Hematopoietic multipotent progenitor cell (in vitro differentiated cells): ENCODE measurements around the gene BRD3. TPM values are rescaled to one million over a fixed set of nuclear protein-coding genes. Genes with fewer than 3 reads are reported as not detected.
"Not testable (repeated sequence)": the region's sequence is repeated elsewhere in the genome, so short reads cannot be mapped to it uniquely, and the experiment has no call there.

Source experiments
- DNase-seq, 3 donors: peaks; one replicate each; pipeline ENCODE4 v3.0.0-alpha.2; 2011 to 2015; ENCODE audit warnings: low read depth in 2 of 3, low spot score in 2 of 3
- total RNA-seq: library from RNA; depleted of rRNA; stranded (reverse); fragments of >200 nt; gene quantifications from one replicate; pipeline ENCODE4 v1.2.3, GENCODE V29; 2012

Gene BRD3
- total RNA-seq, 1 donor: 24.0 TPM

GRCh38 chr9:133995012-133995896 is 72.6 kb downstream of the BRD3 start:
- DNase-seq: no peak

DNA sequence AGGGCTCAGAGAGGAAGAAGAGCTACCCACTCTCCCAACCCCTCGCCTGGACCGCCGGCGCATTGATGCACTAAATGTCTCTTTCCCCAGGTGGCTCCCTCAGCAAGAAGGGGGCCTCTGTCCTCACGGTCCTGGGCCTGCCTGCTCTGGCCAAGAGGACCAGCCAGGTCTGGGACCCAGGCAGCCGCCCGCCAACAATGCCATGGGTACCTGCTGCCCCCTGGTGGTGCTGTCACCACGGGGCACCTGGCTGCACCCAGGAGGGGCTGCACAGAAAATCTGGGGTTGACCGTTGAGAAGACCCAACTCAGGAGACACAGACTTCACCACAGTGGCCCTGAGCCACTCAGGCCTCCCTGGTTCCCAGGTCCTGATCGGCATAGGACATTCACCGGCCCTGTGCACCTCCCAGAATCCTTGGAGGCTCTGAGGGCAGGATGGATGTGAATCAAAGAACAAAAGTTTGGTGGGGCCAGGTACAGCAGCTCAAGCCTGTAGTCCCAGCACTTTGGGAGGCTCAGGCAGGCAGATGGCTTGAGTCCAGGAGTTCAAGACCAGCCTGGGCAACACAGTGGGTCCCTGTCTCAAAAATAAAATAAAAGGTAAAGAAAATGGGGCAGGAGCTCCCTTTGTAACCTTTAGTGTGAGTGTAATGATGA is 73.3 kb downstream of the BRD3 start:
- peak; percentile 45 to 73 (median 57) for DNase-seq

DNA sequence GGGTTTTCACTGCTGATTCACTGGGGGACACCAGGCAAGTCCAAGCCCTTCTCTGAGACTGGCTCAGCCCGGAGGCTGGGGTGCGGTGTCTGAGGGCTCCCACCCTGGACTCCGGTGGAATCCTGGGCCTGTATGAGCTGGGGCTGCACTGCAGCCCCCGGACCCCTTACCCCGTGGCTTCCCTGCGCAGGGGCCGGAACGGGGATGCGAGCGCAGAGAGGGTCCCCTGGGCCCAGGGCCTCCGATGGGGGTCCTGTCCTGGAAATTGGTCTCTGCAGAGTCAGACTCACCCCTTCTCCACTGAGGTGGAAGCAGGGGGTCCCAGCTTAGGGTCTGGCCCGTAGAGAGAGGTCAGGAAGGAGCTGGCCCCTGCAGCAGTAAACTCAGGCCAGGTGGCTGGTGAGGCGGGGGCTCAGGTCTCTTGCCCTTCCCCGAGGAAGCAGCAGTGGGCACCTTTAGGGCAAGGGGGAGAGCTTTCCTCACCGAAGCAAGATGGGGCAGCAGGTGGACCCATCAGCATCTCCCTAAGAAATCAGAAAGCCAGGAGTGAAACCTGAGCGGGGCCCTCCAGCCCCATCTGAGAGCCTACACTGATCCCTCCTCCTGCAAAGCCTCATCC is 74.1 kb downstream of the BRD3 start:
- DNase-seq: no peak

- DNase-seq: peak; percentile 52 to 62 (median 58)
These were observed 74.8 kb downstream of the BRD3 start for GRCh38 chr9:133992780-133993634.

DNA sequence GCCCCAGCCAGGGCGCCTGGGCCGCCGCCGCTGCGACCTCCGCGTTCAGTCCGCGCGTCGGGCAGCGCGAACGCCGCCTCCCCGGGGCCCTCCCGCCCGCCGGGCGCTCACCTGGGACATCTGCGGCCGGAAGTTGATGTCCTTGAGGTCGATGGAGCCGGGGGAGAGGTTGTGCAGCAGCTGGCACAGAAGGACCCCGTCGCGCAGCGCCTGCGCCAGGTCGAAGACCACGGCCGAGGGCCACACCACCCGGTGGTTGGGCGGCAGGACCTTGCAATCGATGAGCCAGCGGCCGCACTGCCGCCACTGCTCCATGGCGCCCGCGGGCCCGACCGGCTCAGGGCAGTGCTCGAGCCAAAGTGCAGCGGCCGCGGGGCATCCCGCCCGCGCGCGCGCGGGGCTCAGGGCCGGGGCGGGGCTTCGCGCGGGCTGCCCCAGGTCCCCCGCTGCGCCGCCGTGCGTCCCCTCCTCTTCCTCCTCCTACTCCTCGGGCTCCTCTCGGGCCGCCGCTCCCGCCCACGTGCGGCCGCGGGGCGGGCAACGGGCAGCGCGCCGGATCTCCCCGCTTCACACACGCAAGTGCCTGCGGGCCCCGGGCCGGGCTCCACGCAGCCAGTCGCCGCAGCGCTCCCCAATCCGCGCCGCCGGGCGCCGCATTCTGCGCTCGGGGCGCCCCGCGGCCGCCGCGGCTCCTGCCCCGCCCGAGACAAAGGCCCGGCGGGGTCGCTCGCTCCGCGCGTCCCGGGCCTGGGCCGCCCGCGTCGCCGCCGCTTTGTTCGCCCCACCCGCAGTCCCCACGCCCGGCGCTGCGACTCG is 75.7 kb downstream of the BRD3 start, which contains the start of gene VAV2:
Gene VAV2 (minus strand): TSS at position 361 of the 816 bp plus-strand sequence. CDS start 46 bp downstream, at position 315.
- DNase-seq: peak in 2 of 3 donors; percentile 26 to 35

- DNase-seq: no peak
These were observed 76.5 kb downstream of the BRD3 start for GRCh38 chr9:133991214-133991921.

- DNase-seq: no peak
These were observed 77.2 kb downstream of the BRD3 start for GRCh38 chr9:133990366-133991213.

- DNase-seq: no peak
These were observed 78.0 kb downstream of the BRD3 start for GRCh38 chr9:133989625-133990365.

DNA sequence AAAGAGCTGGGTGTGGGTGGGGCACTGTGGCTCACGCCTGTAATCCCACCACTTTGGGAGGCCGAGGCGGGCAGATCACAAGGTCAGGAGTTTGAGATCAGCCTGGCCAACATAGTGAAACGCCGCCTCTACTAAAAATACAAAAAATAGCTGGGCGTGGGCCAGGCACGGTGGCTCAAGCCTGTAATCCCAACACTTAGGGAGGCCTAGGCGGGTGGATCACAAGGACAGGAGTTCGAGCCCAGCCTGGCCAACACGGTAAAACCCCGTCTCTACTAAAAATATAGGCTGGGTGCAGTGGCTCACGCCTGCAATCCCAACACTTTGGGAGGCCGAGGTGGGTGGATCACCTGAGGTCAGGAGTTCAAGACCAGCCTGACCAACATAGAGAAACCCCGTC is 79.1 kb downstream of the BRD3 start:
- DNase-seq: not testable (repeated sequence)

DNA sequence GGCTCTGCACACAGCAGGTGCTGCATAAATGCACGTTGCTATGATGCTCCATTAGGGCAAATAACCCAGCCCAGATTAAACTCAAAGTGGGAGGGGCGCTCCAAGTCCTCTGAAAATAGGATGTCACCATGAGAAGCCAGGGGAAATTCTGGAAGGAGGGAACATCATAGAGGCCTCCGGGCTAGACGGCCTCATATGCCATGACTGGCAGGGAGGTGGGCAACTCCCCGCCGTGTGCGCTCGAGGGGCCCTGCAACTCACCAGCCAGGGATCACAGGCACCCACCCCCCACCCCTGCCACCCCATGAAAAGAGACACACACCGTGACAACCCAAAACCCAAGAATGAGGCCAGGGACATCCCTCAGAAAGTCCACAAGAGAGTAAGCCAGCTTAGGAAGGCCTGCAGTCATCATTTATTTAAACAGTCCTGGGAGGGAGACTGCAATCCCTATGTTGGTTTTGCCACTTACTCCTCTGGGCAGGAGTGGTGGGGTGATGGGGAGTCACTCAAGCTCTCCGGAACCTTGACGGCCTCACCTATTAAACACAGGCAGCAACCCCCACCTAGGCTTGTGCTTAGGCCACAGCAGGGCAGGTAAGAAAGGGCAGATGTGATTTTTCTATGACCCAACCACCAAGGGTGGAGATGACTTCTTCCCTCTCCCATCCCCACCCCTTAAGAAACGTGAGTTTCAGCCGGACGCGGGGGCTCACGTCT is 79.7 kb downstream of the BRD3 start:
- DNase-seq: no peak

DNA sequence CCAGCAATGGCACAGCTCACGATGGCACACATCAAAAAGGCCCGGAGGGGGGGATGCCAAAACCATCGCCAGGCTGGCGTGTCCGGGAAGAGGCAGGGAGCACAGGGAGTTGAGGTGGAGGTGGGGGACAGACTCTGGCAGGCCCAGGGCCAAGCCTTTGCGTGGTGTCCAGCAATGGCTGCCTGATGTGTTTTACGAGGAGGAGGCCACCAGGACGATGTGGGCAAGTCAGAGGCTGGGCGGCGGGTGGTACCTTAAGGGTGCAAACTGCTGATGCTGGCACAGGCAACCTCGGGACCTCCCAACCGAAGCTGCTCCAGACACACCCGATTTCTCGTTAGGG is 80.4 kb downstream of the BRD3 start:
- no peak for DNase-seq

DNA sequence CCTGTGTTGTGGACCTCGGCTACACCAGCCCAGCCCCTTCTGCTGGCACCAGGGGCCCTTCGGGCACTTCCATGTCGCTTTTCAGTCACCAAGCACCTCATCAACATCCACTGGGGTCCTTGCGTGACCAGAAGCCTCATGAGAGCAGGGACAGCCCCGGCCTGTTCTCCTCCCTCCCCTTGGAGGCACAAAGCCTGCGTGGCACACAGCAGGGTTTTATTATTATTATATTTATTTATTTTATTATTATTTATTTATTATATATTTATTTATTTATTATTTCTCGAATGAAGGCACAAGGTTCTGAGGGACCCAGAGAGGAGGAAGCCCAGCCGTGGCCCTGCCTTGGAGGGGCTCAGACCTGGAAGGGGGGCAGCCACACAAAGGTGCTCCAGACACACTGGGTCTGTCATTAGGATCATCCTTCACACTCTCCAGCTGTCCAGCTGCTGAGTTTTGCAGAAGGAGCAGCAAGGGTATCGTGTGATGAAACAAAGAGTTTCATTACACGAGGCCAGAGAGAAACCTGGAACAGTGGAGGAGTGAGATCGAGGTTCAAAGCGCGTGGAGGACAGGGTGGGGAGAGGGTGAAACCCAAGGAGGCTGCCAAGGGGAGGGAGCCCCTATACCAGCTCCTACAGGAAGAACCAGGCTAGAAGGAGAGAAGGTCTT is 80.9 kb downstream of the BRD3 start:
- DNase-seq: no peak

- no peak for DNase-seq
These were observed 81.8 kb downstream of the BRD3 start for GRCh38 chr9:133986061-133986460.

GRCh38 chr9:133982971-133983720 is 84.7 kb downstream of the BRD3 start:
- DNase-seq: no peak

DNA sequence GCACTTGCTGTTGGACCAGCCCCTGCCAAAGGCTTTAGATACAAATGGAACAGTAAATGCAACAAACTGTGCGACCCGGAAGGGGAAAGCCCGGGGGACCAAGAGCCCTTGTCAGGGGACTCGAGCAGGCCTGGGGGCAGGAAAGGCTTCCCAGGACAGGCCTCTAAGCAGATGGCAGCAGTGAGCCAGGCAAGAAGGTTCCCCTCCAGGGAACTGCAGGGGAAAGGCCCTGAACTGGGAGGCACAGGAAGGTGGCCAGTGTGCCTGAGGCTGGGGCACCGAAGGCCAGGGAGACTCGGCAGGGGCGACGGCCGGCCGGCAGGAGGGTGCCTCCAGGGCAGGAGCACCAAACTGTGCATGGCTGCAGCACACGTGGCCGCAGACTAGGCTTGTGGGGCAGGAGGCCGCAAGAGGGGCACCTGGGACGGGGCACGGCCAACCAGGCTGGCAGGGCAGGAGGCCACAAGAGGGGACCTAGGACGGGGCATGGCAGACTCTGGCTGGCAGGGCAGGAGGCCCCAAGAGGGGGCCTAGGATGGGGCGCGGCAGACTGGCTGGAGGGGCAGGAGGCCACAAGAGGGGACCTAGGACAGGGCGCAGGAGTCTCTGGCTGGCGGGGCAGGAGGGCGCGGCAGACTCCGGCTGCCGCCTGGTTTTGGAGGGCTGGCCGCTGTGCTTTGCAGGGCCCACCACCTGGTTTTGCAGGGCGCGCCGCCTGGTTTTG is 85.7 kb downstream of the BRD3 start:
- no peak for DNase-seq
